Mucosa of descending colon (tissue), 3 donors: ENCODE measurements around the gene CDKN2AIP. TPM values are rescaled to one million over a fixed set of nuclear protein-coding genes. Genes with fewer than 3 reads are reported as not detected.
A peak's percentile ranks its signal among the peaks of the same experiment; 100 is the strongest.

ENCODE experiments used
- ATAC-seq: fragments of 200-7000 bp; cut with Tn5 transposase; one replicate; pipeline ENCODE4 v1.9.1; 2020; ENCODE audit warnings: mild to moderate bottlenecking, moderate library complexity
- DNase-seq, 3 donors: peaks; one replicate each; pipeline ENCODE4 v3.0.0-alpha.2; 2020
- H3K36me3 ChIP-seq: fragments of 200-600 bp; one replicate; pipeline ENCODE4 v1.8.0; 2021; ENCODE audit warnings: low read depth, mild to moderate bottlenecking
- H3K4me1 ChIP-seq: fragments of 200-600 bp; one replicate; pipeline ENCODE4 v1.8.0; 2021; ENCODE audit warnings: low read depth, mild to moderate bottlenecking
- H3K4me3 ChIP-seq: fragments of 200-600 bp; one replicate; pipeline ENCODE4 v1.8.0; 2021; ENCODE audit warnings: mild to moderate bottlenecking
- H3K9me3 ChIP-seq: fragments of 200-600 bp; one replicate; pipeline ENCODE4 v1.8.0; 2021; ENCODE audit warnings: mild to moderate bottlenecking
- intact Hi-C, 2 donors: fragments of 100-400 bp; cut with DNase I in 1 of 2; cut with micrococcal nuclease in 1 of 2; formaldehyde crosslinking; loops; one replicate each; pipeline versions ENCODE4 v1.11.0 to v1.11.1; 2022; cut with DNase I, micrococcal nuclease
- total RNA-seq, 3 donors: library from RNA; stranded (reverse); fragmentation: NEBNext Ultra II Directional in 2 of 3; extraction: Animal tissue kit (Norgen Biotek cat#: 25700) in 2 of 3; gene quantifications; one replicate each; pipeline versions ENCODE4 v1.2.1 to v1.2.4, GENCODE V29; 2021 to 2023
- TF ChIP-seq, protein P1 (sequence below): fragments of 200-600 bp; IDR thresholded peaks from one replicate; pipeline ENCODE4 v1.8.0; 2022; ENCODE audit warnings: antibody characterized with exemption, mild to moderate bottlenecking
- donor health status: DM: no; HTN: no; CAD: no; lungs with moderate emphysema.
- donor health status: DM: no; HTN: no; CAD: no.
- donor health status: DM: no; HTN: yes; CAD: no.

Gene CDKN2AIP
- total RNA-seq, 3 donors from 2014 or later: 16.2 to 20.4 (median 18.9) TPM

DNA sequence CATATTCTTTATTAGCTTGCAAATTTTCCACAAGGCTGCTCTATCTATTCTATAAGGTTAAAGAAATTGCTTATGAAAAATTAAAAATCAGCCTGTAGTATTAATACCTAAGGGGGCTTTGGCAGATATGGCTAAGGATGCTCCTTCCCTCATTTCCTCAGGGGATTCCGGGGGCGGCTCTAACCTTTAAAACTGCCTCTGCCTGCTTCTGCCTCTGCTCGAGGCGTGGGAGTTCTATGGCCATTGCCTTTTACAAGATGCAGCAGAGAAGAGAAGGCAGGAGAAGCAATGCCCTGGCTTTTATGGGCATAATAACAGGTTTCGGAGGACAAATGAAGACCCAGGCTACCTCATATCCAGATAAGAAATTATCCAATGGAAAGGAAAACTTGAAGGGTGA is 8.6 kb upstream of the CDKN2AIP start:
- no peak overlapping the region for H3K4me3 ChIP-seq
- no peaks in the 10 kb centered on the region for H3K36me3 ChIP-seq
- intact Hi-C loops: no loop called here
- peaks cover 11% of the 10 kb centered on the region for H3K4me1 ChIP-seq
- no peak for DNase-seq
- TF ChIP-seq, protein P1, sequence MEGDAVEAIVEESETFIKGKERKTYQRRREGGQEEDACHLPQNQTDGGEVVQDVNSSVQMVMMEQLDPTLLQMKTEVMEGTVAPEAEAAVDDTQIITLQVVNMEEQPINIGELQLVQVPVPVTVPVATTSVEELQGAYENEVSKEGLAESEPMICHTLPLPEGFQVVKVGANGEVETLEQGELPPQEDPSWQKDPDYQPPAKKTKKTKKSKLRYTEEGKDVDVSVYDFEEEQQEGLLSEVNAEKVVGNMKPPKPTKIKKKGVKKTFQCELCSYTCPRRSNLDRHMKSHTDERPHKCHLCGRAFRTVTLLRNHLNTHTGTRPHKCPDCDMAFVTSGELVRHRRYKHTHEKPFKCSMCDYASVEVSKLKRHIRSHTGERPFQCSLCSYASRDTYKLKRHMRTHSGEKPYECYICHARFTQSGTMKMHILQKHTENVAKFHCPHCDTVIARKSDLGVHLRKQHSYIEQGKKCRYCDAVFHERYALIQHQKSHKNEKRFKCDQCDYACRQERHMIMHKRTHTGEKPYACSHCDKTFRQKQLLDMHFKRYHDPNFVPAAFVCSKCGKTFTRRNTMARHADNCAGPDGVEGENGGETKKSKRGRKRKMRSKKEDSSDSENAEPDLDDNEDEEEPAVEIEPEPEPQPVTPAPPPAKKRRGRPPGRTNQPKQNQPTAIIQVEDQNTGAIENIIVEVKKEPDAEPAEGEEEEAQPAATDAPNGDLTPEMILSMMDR: no peak
- no peak for ATAC-seq
- H3K9me3 ChIP-seq: no peaks in the 10 kb centered on the region

DNA sequence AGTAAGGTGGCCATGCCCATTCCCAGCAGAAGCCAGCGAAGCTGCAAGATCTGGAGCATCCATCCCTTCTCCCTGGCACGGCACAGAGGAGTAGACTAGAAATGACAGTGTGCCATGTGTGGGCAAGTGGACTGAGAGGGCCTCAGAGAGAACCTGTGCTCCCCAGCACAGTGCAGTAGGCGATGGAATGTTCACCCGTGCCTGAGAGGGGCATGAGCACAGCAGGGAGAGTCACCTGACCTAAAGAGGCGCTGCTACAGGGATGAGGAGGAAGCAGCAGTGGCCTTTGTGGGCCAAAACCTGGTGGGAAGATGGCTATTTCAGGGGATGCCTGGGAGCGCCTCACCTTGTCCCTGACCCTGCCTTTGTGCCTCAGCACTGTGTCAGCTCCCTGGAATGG is 8.0 kb upstream of the CDKN2AIP start:
- ATAC-seq: no peak
- H3K4me3 ChIP-seq: no peak overlapping the region
- intact Hi-C loops: no loop called here
- DNase-seq: no peak
- H3K4me1 ChIP-seq: peaks cover 5% of the 10 kb centered on the region
- TF ChIP-seq, protein P1: no peak
- H3K9me3 ChIP-seq: no peaks in the 10 kb centered on the region
- H3K36me3 ChIP-seq: no peaks in the 10 kb centered on the region

DNA sequence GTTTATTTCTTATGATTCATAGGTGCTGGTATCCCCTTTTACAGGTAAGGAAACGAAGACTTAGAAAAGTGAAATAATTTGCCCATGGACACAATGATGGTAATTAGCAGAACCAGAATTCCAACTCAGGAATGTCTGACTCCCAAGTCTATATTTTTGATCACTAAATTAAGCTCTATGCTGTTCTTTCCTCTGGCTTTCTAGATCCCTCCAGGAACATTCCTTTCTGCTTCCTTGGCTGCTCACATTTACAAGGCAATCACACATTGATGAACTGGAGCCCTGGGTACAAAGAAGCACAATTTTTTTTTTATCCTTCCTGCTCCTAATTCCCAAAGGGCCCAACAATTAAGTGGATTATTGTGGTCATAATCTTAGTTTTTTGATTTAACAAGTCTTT is 7.0 kb upstream of the CDKN2AIP start:
- Histone ChIP-seq H3K36me3 (no peaks in the 10 kb centered on the region), H3K9me3 (no peaks in the 10 kb centered on the region), H3K4me1 (peaks cover 8% of the 10 kb centered on the region), H3K4me3 (no peak overlapping the region)
- ATAC-seq (peak; percentile 50), DNase-seq (no peak)
- TF ChIP-seq, protein P1: no peak
- intact Hi-C loops: no loop called here

DNA sequence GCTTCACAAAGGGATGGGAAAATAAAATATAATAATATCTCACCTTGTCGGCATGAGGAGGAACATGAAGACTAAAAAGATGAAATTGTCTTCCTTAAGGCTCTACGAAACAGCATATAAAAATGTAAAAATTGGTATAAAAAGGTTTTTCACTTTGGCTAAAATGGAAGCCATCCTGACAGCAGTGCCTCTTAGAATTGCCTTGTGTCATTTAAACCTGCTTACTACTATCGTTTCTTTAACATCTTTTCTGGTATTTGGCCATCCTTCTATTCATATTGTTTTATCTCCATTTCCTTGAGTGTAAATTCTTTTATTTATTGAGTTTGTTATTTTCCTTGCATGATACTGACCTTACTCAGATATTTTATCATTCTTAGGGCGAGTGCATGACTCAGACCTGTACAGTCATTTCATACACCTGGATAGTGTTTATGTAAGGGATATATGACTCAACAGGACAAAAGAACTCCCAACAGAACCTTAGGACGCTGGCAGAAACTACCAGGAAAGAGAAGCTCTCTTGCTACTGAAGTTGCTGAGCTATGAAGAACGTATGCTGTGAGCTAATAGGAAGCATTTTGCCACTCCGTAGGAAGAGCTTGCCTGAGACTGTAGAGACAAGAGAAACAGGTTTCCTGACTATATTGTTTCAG is 5.8 kb upstream of the CDKN2AIP start:
- intact Hi-C loops: no loop called here
- TF ChIP-seq, protein P1: no peak
- peaks cover 17% of the 10 kb centered on the region for H3K4me1 ChIP-seq
- H3K36me3 ChIP-seq: no peaks in the 10 kb centered on the region
- H3K9me3 ChIP-seq: no peaks in the 10 kb centered on the region
- DNase-seq: peak in 1 of 3 donors; percentile 67
- peak; percentile 87 for ATAC-seq
- no peak overlapping the region for H3K4me3 ChIP-seq

DNA sequence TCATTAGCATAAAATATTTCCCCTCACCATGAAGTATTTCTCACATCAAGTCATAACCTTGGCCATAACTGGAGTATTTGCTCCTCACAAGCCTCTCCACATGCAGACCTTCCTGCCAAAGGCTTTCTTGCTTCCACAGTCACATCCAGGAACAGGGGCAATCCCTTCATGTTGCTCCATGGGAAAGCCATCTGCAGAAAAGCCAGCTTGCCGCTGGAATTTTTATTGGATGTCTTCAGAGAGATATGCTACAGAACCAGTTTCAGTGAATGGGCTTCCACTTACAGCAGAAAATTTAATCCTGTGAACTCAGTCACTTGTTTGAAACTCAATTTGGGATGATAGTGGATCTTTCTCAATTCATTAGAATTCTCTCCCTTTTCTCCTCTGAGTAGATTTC is 3.2 kb upstream of the CDKN2AIP start:
- intact Hi-C loops: no loop called here
- no peak overlapping the region for H3K4me3 ChIP-seq
- ATAC-seq (no peak), DNase-seq (no peak)
- H3K4me1 ChIP-seq: peaks cover 26% of the 10 kb centered on the region
- no peaks in the 10 kb centered on the region for H3K9me3 ChIP-seq
- no peaks in the 10 kb centered on the region for H3K36me3 ChIP-seq
- TF ChIP-seq, protein P1: no peak
